Measurements from ENCODE around the gene TBC1D10B. TPM values are rescaled to one million over a fixed set of nuclear protein-coding genes. Genes with fewer than 3 reads are reported as not detected.
A peak's percentile ranks its signal among the peaks of the same experiment; 100 is the strongest.

TBC1D10B gene, protein sequence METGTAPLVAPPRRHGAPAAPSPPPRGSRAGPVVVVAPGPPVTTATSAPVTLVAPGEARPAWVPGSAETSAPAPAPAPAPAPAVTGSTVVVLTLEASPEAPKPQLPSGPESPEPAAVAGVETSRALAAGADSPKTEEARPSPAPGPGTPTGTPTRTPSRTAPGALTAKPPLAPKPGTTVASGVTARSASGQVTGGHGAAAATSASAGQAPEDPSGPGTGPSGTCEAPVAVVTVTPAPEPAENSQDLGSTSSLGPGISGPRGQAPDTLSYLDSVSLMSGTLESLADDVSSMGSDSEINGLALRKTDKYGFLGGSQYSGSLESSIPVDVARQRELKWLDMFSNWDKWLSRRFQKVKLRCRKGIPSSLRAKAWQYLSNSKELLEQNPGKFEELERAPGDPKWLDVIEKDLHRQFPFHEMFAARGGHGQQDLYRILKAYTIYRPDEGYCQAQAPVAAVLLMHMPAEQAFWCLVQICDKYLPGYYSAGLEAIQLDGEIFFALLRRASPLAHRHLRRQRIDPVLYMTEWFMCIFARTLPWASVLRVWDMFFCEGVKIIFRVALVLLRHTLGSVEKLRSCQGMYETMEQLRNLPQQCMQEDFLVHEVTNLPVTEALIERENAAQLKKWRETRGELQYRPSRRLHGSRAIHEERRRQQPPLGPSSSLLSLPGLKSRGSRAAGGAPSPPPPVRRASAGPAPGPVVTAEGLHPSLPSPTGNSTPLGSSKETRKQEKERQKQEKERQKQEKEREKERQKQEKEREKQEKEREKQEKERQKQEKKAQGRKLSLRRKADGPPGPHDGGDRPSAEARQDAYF
- total RNA-seq (10 to 100 TPM; 23.4 to 27.7 (median 25.4) TPM), polyA plus RNA-seq (19.1 TPM)
- long read RNA-seq, donor 1, transcript TBC1D10B-201 (9 exons, 3,350 nt) = major isoform, 46 of 63 reads
- long read RNA-seq, donor 1, partial matches to known transcripts = 15 of 63 reads
- long read RNA-seq, donor 1, other reads (novel, unspliced or antisense) = 2 of 63 reads
- long read RNA-seq, donor 2, transcript TBC1D10B-201 (9 exons, 3,350 nt) = major isoform, 41 of 44 reads
- long read RNA-seq, donor 2, partial matches to known transcripts = 2 of 44 reads
- long read RNA-seq, donor 2, other reads (novel, unspliced or antisense) = 1 of 44 reads
- long read RNA-seq, donor 3, transcript TBC1D10B-201 (9 exons, 3,350 nt) = major isoform, 13 of 32 reads
- long read RNA-seq, donor 3, partial matches to known transcripts = 10 of 32 reads
- long read RNA-seq, donor 3, other reads (novel, unspliced or antisense) = 9 of 32 reads
- long read RNA-seq, donor 4, transcript TBC1D10B-201 (9 exons, 3,350 nt) = major isoform, 27 of 33 reads
- long read RNA-seq, donor 4, partial matches to known transcripts = 4 of 33 reads
- long read RNA-seq, donor 4, other reads (novel, unspliced or antisense) = 2 of 33 reads

DNA sequence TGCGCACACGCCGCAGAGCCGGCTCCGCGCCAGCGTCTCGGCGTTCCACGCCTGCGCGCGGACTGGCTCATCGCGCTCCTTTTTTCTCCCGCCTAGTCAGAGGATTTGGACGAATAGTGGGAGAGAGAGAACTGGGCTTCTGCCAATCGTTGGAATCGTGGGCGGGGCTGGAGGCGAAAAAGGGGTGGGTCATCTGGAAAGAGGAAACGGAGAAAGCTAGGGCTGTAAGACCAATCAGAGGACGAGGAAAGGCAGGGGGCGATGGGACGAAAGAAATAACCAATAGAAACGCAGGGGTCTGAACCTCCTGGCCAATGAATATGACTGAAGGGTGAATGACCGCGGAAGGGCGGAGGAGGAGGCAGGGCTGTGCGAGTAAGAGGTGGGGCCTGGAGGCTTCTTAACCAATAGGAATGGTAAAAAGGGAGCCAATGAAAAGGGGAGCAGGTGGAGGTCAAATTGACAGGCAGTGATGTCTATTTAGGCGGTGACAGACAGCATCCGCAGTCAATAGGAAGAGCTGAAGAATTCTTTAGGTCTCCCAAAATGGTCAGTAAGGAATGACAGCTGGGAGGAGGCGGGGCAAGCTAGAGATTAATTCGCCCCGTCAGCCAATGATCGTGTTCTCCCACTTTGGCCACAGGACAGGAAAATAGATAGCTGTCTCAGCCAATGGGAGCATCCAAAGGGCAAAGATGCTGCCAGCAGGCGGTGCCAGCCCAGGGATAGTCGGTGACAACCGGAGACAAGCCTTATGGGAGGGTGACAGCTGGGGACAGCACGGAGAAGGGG lies at the start of gene TBC1D10B:
Gene TBC1D10B (minus strand): TSS at position 39 of the 792 bp plus-strand sequence. CDS start 311 bp downstream, outside the sequence.
- DNase-seq = peak; percentile 96 to 98 (median 98)
- Histone ChIP-seq H3K27me3 (ENCODE audit: control insufficient read depth, insufficient read depth) (no peaks in the 10 kb centered on the region), H3K4me3 (ENCODE audit: low read length) (peak within 1 kb of the TSS; percentile 98), H3K4me1 (ENCODE audit: control insufficient read depth, insufficient read depth, low read length) (peaks cover 10% of the 10 kb centered on the region), H3K9me3 (ENCODE audit: control insufficient read depth, low read length) (no peaks in the 10 kb centered on the region), H3K27ac (ENCODE audit: low read length) (peak within 1 kb of the TSS; percentile 90)
- WGBS = under 1% methylated on average over 40 of the region's 40 CpGs
- peak; percentile 95 for ATAC-seq
- intact Hi-C loops (cut with DNase I) = no loop called here

DNA sequence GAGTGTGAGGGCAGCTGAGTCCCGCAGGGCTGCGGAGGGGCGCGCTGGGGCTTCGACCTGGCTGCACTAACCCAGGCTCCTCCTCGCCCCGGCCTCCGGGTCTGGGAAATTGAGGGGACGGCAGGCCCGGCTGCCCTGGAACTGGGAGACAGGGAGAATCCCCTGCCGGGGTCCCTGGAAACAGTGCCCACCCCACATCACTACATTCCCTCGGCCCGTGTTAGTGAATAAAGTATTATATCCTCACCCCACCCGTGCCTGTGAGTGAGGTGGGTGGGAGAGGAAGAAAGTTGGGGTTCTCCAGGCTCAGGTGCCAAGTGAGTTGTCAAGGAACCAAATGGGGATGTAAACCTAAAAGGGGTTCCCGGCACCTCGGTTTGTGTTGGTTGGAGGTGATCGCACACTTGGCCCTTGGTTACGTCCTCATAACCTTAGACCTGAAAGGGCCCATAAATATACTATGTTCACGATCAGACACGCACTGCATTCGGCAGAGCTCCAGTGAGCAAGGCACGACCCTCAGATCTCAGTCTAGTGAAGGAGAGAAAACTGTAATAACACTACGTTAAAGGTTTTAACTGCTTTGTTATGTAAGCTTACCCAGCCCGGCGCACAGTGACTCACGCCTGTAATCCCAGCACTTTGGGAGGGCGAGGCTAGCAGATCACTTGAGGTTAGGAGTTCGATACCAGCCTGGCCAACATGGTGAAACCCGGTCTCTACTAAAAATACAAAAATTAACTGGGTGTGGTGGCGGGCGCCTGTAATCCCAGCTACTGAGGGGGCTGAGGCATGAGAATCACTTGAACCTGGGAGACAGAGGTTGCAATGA lies 48.3 kb upstream of the TBC1D10B start:
- no peak for ATAC-seq
- Histone ChIP-seq H3K4me1 (ENCODE audit: control insufficient read depth, insufficient read depth, low read length) (no peaks in the 10 kb centered on the region), H3K27ac (ENCODE audit: low read length) (peak overlapping the region; percentile 19), H3K27me3 (ENCODE audit: control insufficient read depth, insufficient read depth) (no peaks in the 10 kb centered on the region), H3K4me3 (ENCODE audit: low read length) (peak overlapping the region; percentile 4), H3K9me3 (ENCODE audit: control insufficient read depth, low read length) (no peaks in the 10 kb centered on the region)
- intact Hi-C loops (cut with DNase I) = no loop called here
- no peak for DNase-seq
- 66% methylated on average over 31 of the region's 31 CpGs for WGBS

DNA sequence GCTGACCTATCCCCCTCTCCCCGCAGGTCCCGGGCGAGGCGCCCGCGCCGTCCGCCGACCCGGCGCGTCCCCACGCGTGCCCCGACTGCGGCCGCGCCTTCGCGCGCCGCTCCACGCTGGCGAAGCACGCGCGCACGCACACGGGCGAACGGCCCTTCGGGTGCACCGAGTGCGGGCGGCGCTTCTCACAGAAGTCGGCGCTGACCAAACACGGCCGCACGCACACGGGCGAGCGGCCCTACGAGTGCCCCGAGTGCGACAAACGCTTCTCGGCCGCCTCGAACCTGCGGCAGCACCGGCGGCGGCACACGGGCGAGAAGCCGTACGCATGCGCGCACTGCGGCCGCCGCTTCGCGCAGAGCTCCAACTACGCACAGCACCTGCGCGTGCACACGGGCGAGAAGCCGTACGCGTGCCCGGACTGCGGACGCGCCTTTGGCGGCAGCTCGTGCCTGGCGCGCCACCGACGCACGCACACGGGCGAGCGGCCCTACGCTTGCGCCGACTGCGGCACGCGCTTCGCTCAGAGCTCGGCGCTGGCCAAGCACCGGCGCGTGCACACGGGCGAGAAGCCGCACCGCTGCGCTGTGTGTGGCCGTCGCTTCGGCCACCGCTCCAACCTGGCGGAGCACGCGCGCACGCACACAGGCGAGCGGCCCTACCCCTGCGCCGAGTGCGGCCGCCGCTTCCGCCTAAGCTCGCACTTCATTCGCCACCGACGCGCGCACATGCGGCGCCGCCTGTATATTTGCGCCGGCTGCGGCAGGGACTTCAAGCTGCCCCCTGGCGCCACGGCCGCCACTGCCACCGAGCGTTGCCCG lies 47.4 kb upstream of the TBC1D10B start:
- no peaks in the 10 kb centered on the region for H3K9me3 ChIP-seq (ENCODE audit: control insufficient read depth, low read length)
- peak overlapping the region; percentile 75 for H3K27ac ChIP-seq (ENCODE audit: low read length)
- under 1% methylated on average over 140 of the region's 140 CpGs for WGBS
- intact Hi-C loops (cut with DNase I) = no loop called here
- no peaks in the 10 kb centered on the region for H3K4me1 ChIP-seq (ENCODE audit: control insufficient read depth, insufficient read depth, low read length)
- peak overlapping the region; percentile 65 for H3K4me3 ChIP-seq (ENCODE audit: low read length)
- ATAC-seq (peak; percentile 96), DNase-seq (peak; percentile 89 to 96 (median 94))
- H3K27me3 ChIP-seq (ENCODE audit: control insufficient read depth, insufficient read depth) = no peaks in the 10 kb centered on the region

DNA sequence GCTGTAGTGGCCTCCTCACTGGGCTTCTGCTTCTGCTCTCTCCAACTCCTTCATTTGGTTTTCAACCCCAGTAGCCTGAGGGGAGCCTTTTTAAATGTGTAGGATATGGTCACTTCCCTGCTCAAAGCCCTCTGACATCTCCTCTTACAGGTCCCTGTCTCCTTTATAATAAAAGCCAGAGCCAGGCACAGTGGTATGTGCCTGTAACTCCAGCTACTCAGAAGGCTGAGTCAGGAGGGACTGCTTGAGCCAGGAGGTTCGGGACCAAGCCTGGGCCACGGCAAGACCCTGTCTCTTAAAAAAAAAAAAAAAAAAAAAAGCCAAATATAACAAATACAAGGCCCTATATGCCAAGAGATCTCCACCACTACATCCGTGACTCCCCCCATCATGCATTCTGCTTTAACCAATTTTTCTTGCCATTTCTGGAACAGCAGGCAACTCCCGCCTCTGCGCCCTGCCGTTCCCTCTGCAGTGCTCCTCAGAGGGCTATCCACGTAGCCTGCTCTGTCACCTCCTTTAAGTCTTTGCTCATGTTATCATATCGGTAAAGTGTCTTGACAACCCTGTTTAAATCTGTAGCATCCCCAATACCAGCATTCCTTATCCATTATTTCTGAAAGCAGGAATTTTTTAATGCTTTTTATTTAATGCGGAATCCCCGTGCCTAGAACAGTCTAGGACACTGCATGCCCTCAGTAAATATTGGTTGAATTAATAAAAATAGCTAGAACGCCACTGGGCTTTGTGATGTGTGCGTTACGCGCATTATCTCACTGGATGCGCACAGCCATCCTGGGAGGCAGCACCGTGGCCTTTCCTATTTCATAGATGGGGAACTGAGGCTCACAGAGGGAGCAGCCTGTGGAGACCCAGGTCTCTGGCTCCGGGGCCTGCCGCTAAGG lies 46.6 kb upstream of the TBC1D10B start:
- intact Hi-C loops (cut with DNase I) = no loop called here
- H3K4me3 ChIP-seq (ENCODE audit: low read length) = peak overlapping the region; percentile 65
- H3K4me1 ChIP-seq (ENCODE audit: control insufficient read depth, insufficient read depth, low read length) = no peaks in the 10 kb centered on the region
- no peaks in the 10 kb centered on the region for H3K9me3 ChIP-seq (ENCODE audit: control insufficient read depth, low read length)
- peak overlapping the region; percentile 75 for H3K27ac ChIP-seq (ENCODE audit: low read length)
- whole genome bisulfite sequencing = 62% methylated on average over 18 of the region's 18 CpGs
- no peak for DNase-seq
- no peaks in the 10 kb centered on the region for H3K27me3 ChIP-seq (ENCODE audit: control insufficient read depth, insufficient read depth)
- ATAC-seq = no peak

DNA sequence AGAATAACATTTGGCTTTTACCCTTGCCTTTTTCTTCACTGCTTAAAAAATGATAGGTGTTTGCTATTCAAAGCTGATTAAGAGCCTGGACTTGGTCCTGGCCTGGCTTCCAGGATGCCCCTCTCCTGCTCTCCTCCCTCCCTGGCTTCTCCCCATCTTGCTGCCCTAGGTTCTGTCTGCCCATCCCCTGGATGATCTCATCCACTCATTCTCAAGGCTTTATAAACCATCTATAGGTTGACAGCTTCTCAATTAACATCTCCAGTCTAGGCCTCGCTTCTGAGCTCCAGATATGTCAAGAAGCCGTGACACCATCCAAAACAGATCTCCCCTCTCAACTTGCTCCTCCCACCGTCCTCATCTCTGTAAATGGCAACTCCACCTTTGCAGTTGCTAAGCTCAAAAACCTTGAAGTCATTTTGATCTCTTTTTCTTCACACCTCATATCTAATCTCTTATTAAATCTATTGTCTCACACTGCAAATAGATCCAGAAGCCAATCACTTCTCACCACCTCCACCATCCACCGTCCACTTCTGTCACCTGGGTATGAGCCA lies 45.8 kb upstream of the TBC1D10B start:
- intact Hi-C loops (cut with DNase I) = no loop called here
- H3K9me3 ChIP-seq (ENCODE audit: control insufficient read depth, low read length) = no peaks in the 10 kb centered on the region
- ATAC-seq (no peak), DNase-seq (no peak)
- no peaks in the 10 kb centered on the region for H3K27me3 ChIP-seq (ENCODE audit: control insufficient read depth, insufficient read depth)
- no peaks in the 10 kb centered on the region for H3K4me1 ChIP-seq (ENCODE audit: control insufficient read depth, insufficient read depth, low read length)
- no peak overlapping the region for H3K27ac ChIP-seq (ENCODE audit: low read length)
- WGBS = 86% methylated on average over 4 of the region's 4 CpGs
- H3K4me3 ChIP-seq (ENCODE audit: low read length) = no peak overlapping the region

DNA sequence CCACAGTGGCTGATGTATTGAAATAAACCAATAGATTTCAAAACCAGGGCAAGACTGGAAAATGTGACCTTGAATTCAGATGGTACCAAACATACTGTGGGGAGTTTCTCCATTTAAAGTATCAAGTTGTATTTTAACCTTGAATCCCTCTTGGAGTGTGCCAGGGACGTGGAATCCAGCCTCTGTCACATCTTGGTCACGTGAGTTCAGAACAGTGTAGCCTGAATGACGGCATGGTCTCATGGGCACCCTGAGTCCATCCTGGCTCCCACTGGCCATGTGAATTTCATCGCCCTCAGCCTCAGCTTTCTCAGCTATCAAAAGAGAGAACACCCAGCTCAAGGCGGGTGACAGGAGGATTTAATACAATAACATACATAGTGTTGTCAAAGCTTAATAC lies 43.9 kb upstream of the TBC1D10B start:
- Histone ChIP-seq H3K27ac (ENCODE audit: low read length) (no peak overlapping the region), H3K4me1 (ENCODE audit: control insufficient read depth, insufficient read depth, low read length) (no peaks in the 10 kb centered on the region), H3K27me3 (ENCODE audit: control insufficient read depth, insufficient read depth) (no peaks in the 10 kb centered on the region), H3K4me3 (ENCODE audit: low read length) (no peak overlapping the region), H3K9me3 (ENCODE audit: control insufficient read depth, low read length) (no peaks in the 10 kb centered on the region)
- intact Hi-C loops (cut with DNase I) = no loop called here
- DNase-seq (no peak), ATAC-seq (no peak)
- 84% methylated on average over 5 of the region's 5 CpGs for WGBS

DNA sequence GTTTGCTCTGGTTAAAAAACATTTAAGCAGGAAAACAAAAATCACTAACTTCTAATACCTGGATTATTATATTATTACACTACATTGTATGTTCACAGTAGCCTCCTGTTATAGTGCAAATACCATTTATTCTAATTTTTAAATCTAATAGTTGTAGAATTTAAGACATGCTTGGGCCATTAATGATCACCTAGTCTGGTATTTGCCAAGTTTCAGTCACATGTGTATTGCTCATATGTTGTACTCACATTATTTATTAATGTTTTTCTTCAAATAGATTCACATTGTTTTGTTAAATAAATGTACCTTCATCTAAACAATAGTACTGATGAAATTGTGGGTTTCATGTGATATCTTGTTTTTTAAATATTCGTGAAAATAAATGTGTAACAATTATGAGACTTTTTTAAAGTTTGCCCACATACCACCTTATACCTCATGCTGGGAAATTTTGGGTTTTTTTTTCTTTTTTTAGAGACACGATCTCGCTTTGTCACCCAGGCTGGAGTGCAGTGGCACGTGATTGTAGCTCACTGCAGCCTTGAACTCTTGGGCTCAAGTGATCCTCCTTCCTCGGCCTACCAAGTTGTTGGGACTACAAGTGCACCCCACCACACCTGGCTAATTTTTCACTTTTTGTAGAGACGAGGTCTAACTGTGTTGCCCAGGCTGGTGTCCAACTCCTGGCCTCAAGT lies 43.0 kb upstream of the TBC1D10B start:
- intact Hi-C loops (cut with DNase I) = no loop called here
- WGBS = 89% methylated on average over 6 of the region's 6 CpGs
- no peaks in the 10 kb centered on the region for H3K4me1 ChIP-seq (ENCODE audit: control insufficient read depth, insufficient read depth, low read length)
- peak overlapping the region; percentile 32 for H3K27ac ChIP-seq (ENCODE audit: low read length)
- H3K9me3 ChIP-seq (ENCODE audit: control insufficient read depth, low read length) = no peaks in the 10 kb centered on the region
- no peaks in the 10 kb centered on the region for H3K27me3 ChIP-seq (ENCODE audit: control insufficient read depth, insufficient read depth)
- ATAC-seq = no peak
- no peak for DNase-seq
- H3K4me3 ChIP-seq (ENCODE audit: low read length) = no peak overlapping the region
